ENCODE results near the gene MAP1LC3A. TPM values are rescaled to one million over a fixed set of nuclear protein-coding genes. Genes with fewer than 3 reads are reported as not detected.

MAP1LC3A gene
- total and polyA plus RNA-seq, 2 donors (not counting 3 experiments of a cell fraction or from before 2014, with no cell fraction given) = 32.1 to 39.8 TPM

DNA sequence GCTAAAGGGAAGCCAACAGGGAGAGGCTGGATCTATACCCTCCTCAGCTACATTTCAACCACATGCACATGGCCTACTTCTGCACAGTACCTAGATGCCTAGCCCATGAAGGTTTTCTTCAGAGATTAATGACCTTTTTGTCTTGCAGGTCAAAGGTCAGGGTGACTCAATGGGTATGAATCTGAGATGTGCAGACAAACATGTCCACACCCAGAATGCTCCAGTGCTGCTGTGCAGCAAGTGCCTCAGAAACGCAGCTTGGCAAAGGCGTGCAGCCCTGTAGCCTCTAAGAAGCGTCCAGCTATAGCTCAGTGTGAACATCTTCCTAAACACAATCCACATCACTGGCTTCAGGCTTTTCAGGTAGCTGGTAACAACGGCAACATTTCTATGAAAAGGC lies 24.4 kb downstream of the MAP1LC3A start:
- Histone ChIP-seq H3K36me3 (ENCODE audit: control insufficient read depth in 2 of 2, extremely low read depth in 1 of 2, insufficient read depth in 2 of 2, low read length in 2 of 2) (peaks cover 0 to 5% of the 10 kb centered on the region in 2 experiments), H4K20me1 (replicated peaks; ENCODE audit: control insufficient read depth, extremely low read depth, insufficient read depth, low read length) (no peaks in the 10 kb centered on the region), H3K4me2 (ENCODE audit: insufficient read depth, low read length) (no peak overlapping the region), H3K9me3 (replicated peaks; ENCODE audit: control insufficient read depth, insufficient read depth, low read length) (no peaks in the 10 kb centered on the region), H3K27me3 (ENCODE audit: control insufficient read depth in 2 of 2, insufficient read depth in 2 of 2, low read length in 2 of 2) (no peaks in the 10 kb centered on the region), H2AFZ (ENCODE audit: low read depth, low read length) (no peak overlapping the region), H3K4me1 (ENCODE audit: control insufficient read depth, extremely low read depth, insufficient read depth, low read length) (peaks cover 14% of the 10 kb centered on the region), H3K9ac (replicated peaks; ENCODE audit: extremely low read depth, insufficient read depth, low read length) (no peak overlapping the region), H3K79me2 (ENCODE audit: control insufficient read depth, insufficient read depth, low read length) (no peaks in the 10 kb centered on the region), H3K27ac (ENCODE audit: insufficient read depth, low read depth, low read length) (no peak overlapping the region), H3K4me3 (replicated peaks in 1 of 3; ENCODE audit: insufficient read depth in 1 of 3, low read depth in 1 of 3, low read length in 3 of 3) (no peak overlapping the region), H3K9me1 (replicated peaks; ENCODE audit: control insufficient read depth, extremely low read depth, insufficient read depth, low read length) (no peaks in the 10 kb centered on the region)
- ChIA-PET POLR2A (interaction anchor here (0.6 kb wide), 1 partner anchor 121 kb away, joined by 7 read pairs; the partner anchor contains the start of gene TP53INP2), CTCF (interaction anchor here (0.7 to 3.4 kb wide), 5 partner anchors 10 to 187 kb away, joined by 3 to 15 read pairs (median 5); no protein-coding TSS in a partner anchor)
- dilution Hi-C loops (cut with MboI; ENCODE audit: extremely low pct_ligation_motif_present, low sequenced_read_pairs) = no loop called here
- FAIRE-seq (no peak), DNase-seq (ENCODE audit: low read depth, low spot score) (no peak)
- TF ChIP-seq, protein P1, sequence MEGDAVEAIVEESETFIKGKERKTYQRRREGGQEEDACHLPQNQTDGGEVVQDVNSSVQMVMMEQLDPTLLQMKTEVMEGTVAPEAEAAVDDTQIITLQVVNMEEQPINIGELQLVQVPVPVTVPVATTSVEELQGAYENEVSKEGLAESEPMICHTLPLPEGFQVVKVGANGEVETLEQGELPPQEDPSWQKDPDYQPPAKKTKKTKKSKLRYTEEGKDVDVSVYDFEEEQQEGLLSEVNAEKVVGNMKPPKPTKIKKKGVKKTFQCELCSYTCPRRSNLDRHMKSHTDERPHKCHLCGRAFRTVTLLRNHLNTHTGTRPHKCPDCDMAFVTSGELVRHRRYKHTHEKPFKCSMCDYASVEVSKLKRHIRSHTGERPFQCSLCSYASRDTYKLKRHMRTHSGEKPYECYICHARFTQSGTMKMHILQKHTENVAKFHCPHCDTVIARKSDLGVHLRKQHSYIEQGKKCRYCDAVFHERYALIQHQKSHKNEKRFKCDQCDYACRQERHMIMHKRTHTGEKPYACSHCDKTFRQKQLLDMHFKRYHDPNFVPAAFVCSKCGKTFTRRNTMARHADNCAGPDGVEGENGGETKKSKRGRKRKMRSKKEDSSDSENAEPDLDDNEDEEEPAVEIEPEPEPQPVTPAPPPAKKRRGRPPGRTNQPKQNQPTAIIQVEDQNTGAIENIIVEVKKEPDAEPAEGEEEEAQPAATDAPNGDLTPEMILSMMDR (IDR thresholded peaks at IDR 0.05; ENCODE audit: extremely low read depth in 1 of 2, insufficient read depth in 1 of 2, low read depth in 1 of 2, low read length in 2 of 2) = no peak
- TF ChIP-seq POLR2A (IDR thresholded peaks at IDR 0.05; ENCODE audit: low read depth, low read length) (no peak), GATA2 (IDR thresholded peaks at IDR 0.05; ENCODE audit: insufficient read depth, insufficient read length, low read depth, low read length) (no peak), JUN (IDR thresholded peaks at IDR 0.05; ENCODE audit: borderline replicate concordance, insufficient read depth, insufficient read length, low read depth) (no peak), POLR2AphosphoS5 (IDR thresholded peaks at IDR 0.05; ENCODE audit: insufficient read depth, low read depth, low read length) (no peak), EZH2 (IDR thresholded peaks at IDR 0.05; ENCODE audit: borderline replicate concordance, low read depth, low read length, severe bottlenecking) (no peak), FOS (IDR thresholded peaks at IDR 0.05; ENCODE audit: borderline replicate concordance, insufficient read depth, low read length) (no peak), MYC (IDR thresholded peaks at IDR 0.05; ENCODE audit: low read depth, low read length) (no peak)
- TF ChIP-seq, protein P2, sequence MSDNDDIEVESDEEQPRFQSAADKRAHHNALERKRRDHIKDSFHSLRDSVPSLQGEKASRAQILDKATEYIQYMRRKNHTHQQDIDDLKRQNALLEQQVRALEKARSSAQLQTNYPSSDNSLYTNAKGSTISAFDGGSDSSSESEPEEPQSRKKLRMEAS (IDR thresholded peaks at IDR 0.05; ENCODE audit: insufficient read depth, insufficient read length) = no peak
- intact Hi-C loops (cut with micrococcal nuclease) = no loop called here
- no TSS peak for BruUV-seq (replicated peaks)

All from endothelial cell of umbilical vein (primary cell).